ENCODE data around the gene GRIA3. TPM values are rescaled to one million over a fixed set of nuclear protein-coding genes. Genes with fewer than 3 reads are reported as not detected.
"Not testable (repeated sequence)": the region's sequence is repeated elsewhere in the genome, so short reads cannot be mapped to it uniquely, and the experiment has no call there.

Gene GRIA3
- total RNA-seq, 1 experiment from 2014 or later, result 3.8 TPM

DNA sequence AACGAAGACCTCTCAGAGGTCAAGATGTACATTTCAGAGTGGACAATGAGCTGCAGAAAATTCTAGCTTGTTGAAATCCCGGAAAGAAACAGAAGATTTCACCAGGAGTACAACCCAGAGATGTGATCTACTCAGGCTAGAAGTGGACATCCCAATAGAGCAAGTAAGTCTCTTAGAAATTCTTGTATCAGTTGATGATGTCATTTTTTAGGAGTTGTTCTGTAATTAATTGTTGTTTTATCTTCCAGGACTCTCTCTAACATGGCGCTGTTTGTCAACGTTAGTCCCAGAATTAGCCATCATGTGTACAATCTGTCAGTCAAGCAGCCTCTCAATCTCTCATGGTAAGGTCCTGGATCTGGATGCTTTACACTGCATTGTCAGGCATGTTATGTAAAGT, 174.4 kb downstream of the GRIA3 start:
- no peak for TF ChIP-seq NR1H2 (CRISPR knock-in tag; IDR thresholded peaks at IDR 0.05)
- TF ChIP-seq NFE2L1 (CRISPR knock-in tag; IDR thresholded peaks at IDR 0.05), result no peak
- no peak for TF ChIP-seq GTF2I (CRISPR knock-in tag; conservative IDR thresholded peaks at IDR 0.05)
- TF ChIP-seq ZNF232 (CRISPR knock-in tag; IDR thresholded peaks at IDR 0.05), result no peak
- TF ChIP-seq TEAD4 (CRISPR knock-in tag; IDR thresholded peaks at IDR 0.05), result no peak
- TF ChIP-seq ELF4 (CRISPR knock-in tag; IDR thresholded peaks at IDR 0.05; ENCODE audit: low read depth), result no peak
- no peak for TF ChIP-seq RORB (CRISPR knock-in tag; IDR thresholded peaks at IDR 0.05)
- TF ChIP-seq, protein P1, sequence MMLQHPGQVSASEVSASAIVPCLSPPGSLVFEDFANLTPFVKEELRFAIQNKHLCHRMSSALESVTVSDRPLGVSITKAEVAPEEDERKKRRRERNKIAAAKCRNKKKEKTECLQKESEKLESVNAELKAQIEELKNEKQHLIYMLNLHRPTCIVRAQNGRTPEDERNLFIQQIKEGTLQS (CRISPR knock-in tag; conservative IDR thresholded peaks at IDR 0.05), result no peak
- TF ChIP-seq GABPB1 (CRISPR knock-in tag; IDR thresholded peaks at IDR 0.05), result no peak
- TF ChIP-seq, protein P2, sequence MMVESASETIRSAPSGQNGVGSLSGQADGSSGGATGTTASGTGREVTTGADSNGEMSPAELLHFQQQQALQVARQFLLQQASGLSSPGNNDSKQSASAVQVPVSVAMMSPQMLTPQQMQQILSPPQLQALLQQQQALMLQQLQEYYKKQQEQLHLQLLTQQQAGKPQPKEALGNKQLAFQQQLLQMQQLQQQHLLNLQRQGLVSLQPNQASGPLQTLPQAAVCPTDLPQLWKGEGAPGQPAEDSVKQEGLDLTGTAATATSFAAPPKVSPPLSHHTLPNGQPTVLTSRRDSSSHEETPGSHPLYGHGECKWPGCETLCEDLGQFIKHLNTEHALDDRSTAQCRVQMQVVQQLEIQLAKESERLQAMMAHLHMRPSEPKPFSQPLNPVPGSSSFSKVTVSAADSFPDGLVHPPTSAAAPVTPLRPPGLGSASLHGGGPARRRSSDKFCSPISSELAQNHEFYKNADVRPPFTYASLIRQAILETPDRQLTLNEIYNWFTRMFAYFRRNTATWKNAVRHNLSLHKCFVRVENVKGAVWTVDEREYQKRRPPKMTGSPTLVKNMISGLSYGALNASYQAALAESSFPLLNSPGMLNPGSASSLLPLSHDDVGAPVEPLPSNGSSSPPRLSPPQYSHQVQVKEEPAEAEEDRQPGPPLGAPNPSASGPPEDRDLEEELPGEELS (CRISPR knock-in tag; IDR thresholded peaks at IDR 0.05), result no peak
- no peak for TF ChIP-seq SP1 (CRISPR knock-in tag; conservative IDR thresholded peaks at IDR 0.05)
- TF ChIP-seq, protein P3, sequence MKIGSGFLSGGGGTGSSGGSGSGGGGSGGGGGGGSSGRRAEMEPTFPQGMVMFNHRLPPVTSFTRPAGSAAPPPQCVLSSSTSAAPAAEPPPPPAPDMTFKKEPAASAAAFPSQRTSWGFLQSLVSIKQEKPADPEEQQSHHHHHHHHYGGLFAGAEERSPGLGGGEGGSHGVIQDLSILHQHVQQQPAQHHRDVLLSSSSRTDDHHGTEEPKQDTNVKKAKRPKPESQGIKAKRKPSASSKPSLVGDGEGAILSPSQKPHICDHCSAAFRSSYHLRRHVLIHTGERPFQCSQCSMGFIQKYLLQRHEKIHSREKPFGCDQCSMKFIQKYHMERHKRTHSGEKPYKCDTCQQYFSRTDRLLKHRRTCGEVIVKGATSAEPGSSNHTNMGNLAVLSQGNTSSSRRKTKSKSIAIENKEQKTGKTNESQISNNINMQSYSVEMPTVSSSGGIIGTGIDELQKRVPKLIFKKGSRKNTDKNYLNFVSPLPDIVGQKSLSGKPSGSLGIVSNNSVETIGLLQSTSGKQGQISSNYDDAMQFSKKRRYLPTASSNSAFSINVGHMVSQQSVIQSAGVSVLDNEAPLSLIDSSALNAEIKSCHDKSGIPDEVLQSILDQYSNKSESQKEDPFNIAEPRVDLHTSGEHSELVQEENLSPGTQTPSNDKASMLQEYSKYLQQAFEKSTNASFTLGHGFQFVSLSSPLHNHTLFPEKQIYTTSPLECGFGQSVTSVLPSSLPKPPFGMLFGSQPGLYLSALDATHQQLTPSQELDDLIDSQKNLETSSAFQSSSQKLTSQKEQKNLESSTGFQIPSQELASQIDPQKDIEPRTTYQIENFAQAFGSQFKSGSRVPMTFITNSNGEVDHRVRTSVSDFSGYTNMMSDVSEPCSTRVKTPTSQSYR (CRISPR knock-in tag; IDR thresholded peaks at IDR 0.05), result no peak
- TF ChIP-seq ATF1 (CRISPR knock-in tag; IDR thresholded peaks at IDR 0.05), result no peak
- TF ChIP-seq, protein P4, sequence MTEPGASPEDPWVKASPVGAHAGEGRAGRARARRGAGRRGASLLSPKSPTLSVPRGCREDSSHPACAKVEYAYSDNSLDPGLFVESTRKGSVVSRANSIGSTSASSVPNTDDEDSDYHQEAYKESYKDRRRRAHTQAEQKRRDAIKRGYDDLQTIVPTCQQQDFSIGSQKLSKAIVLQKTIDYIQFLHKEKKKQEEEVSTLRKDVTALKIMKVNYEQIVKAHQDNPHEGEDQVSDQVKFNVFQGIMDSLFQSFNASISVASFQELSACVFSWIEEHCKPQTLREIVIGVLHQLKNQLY (CRISPR knock-in tag; IDR thresholded peaks at IDR 0.05), result no peak
- TF ChIP-seq HMGA2 (CRISPR knock-in tag; IDR thresholded peaks at IDR 0.05), result no peak
- TF ChIP-seq, protein P5, sequence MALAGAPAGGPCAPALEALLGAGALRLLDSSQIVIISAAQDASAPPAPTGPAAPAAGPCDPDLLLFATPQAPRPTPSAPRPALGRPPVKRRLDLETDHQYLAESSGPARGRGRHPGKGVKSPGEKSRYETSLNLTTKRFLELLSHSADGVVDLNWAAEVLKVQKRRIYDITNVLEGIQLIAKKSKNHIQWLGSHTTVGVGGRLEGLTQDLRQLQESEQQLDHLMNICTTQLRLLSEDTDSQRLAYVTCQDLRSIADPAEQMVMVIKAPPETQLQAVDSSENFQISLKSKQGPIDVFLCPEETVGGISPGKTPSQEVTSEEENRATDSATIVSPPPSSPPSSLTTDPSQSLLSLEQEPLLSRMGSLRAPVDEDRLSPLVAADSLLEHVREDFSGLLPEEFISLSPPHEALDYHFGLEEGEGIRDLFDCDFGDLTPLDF (CRISPR knock-in tag; IDR thresholded peaks at IDR 0.05), result no peak
- Mint-ChIP-seq H3K4me1 (peaks cover 19% of the 10 kb centered on the region), H3K27ac (no peak overlapping the region), H3K36me3 (no peaks in the 10 kb centered on the region), H3K9me3 (no peaks in the 10 kb centered on the region), H3K4me3 (no peak overlapping the region), H3K27me3 (ENCODE audit: low read depth) (no peaks in the 10 kb centered on the region)
- DNase-seq (ENCODE audit: low spot score), result no peak
- ChIA-PET CTCF (no interaction called here), POLR2A (no interaction called here)
- no peak for ATAC-seq

DNA sequence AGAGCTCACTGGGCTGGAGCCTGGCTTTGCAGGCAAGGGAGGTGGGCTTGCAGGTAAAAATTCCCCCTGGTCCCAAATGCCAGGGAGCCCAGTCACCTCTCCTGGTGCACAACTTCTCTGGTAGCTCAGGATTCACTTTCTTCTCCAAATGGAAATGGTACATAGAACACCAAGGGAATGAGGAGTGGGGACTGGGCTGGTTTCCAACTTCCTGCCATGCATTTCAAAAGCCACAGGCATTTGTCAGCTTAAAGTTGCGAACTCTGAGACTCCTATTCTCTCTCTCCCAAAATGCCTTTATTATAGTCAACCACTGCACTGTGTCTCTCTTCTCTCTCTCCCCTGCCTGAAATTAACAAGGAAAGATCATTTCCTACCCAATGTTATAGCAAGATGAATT, 177.3 kb downstream of the GRIA3 start:
- H3K4me3 Mint-ChIP-seq, result no peak overlapping the region
- TF ChIP-seq ZNF219 (CRISPR knock-in tag; IDR thresholded peaks at IDR 0.05; ENCODE audit: borderline replicate concordance), result no peak
- no peak for TF ChIP-seq ZNF671 (CRISPR knock-in tag; IDR thresholded peaks at IDR 0.05)
- no peak for TF ChIP-seq NFYB (CRISPR knock-in tag; conservative IDR thresholded peaks at IDR 0.05; ENCODE audit: low read depth)
- TF ChIP-seq, protein P2 (CRISPR knock-in tag; IDR thresholded peaks at IDR 0.05), result no peak
- no peak for TF ChIP-seq RELA (CRISPR knock-in tag; IDR thresholded peaks at IDR 0.05; ENCODE audit: borderline replicate concordance)
- TF ChIP-seq, protein P6, sequence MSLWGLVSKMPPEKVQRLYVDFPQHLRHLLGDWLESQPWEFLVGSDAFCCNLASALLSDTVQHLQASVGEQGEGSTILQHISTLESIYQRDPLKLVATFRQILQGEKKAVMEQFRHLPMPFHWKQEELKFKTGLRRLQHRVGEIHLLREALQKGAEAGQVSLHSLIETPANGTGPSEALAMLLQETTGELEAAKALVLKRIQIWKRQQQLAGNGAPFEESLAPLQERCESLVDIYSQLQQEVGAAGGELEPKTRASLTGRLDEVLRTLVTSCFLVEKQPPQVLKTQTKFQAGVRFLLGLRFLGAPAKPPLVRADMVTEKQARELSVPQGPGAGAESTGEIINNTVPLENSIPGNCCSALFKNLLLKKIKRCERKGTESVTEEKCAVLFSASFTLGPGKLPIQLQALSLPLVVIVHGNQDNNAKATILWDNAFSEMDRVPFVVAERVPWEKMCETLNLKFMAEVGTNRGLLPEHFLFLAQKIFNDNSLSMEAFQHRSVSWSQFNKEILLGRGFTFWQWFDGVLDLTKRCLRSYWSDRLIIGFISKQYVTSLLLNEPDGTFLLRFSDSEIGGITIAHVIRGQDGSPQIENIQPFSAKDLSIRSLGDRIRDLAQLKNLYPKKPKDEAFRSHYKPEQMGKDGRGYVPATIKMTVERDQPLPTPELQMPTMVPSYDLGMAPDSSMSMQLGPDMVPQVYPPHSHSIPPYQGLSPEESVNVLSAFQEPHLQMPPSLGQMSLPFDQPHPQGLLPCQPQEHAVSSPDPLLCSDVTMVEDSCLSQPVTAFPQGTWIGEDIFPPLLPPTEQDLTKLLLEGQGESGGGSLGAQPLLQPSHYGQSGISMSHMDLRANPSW (CRISPR knock-in tag; conservative IDR thresholded peaks at IDR 0.05; ENCODE audit: low read depth), result no peak
- TF ChIP-seq CREB1 (CRISPR knock-in tag; IDR thresholded peaks at IDR 0.05), result no peak
- H3K27me3 Mint-ChIP-seq (ENCODE audit: low read depth), result no peaks in the 10 kb centered on the region
- DNase-seq (ENCODE audit: low spot score) (no peak), ATAC-seq (0 out of 2 replicates have a peak, but pooled peaks have one; percentile 32)
- no peak overlapping the region for H3K27ac Mint-ChIP-seq
- H3K4me1 Mint-ChIP-seq, result peaks cover 19% of the 10 kb centered on the region
- no peaks in the 10 kb centered on the region for H3K36me3 Mint-ChIP-seq
- CTCF ChIA-PET, result no interaction called here
- H3K9me3 Mint-ChIP-seq, result no peaks in the 10 kb centered on the region
- POLR2A ChIA-PET, result no interaction called here

DNA sequence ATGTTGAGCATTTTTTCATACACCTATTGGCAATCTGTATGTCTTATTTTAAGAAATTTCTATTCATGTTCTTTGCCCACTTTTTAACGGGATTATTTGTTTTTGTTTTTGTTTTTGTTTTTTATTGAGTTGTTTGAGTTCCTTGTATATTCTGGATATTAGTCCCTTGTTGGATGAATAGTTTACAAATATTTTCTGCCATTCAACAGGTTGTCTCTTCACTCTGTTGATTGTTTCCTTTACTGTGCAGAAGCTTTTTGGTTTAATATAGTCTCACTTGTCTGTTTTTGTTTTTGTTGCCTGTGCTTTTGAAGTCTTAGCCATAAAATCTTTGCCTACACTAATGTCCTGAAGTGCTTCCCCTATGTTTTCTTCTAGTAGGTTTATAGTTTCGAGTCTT, 202.1 kb downstream of the GRIA3 start:
- H3K4me3 Mint-ChIP-seq; H3K36me3 Mint-ChIP-seq; H3K4me1 Mint-ChIP-seq; CTCF ChIA-PET; DNase-seq (ENCODE audit: low spot score); ATAC-seq; POLR2A ChIA-PET; H3K27me3 Mint-ChIP-seq (ENCODE audit: low read depth); H3K27ac Mint-ChIP-seq: not testable (repeated sequence)
- peaks cover 17% of the 10 kb centered on the region for H3K9me3 Mint-ChIP-seq
